IMR-90 (cell line): Measurements from ENCODE around the gene CD274. TPM values are rescaled to one million over a fixed set of nuclear protein-coding genes. Genes with fewer than 3 reads are reported as not detected.

Experiments used
- ATAC-seq: fragments of 200-7000 bp; cut with Tn5 transposase; 2 replicates; pipeline ENCODE4 v1.9.1; 2020; ENCODE audit warnings: low read depth, mild to moderate bottlenecking, moderate library complexity
- BruUV-seq: library from RNA; stranded (reverse); fragments of 400-500 nt; replicated peaks from 2 replicates; lab custom pipeline; 2021; lab: Mats Ljungman, UMichigan
- CTCF ChIA-PET: fragments of 300-600 bp; formaldehyde crosslinking; extraction: SDS; loops from one replicate; lab custom pipeline; 2021; ENCODE audit warnings: antibody characterized with exemption; lab: Yijun Ruan, JAX
- POLR2A ChIA-PET: fragments of 300-600 bp; sonication (Branson Sonifier 250); formaldehyde crosslinking; loops from one replicate; lab custom pipeline; 2022; ENCODE audit warnings: antibody characterized with exemption; ENCODE audit not compliant: unreplicated experiment; lab: Charles Lee
- DNase-seq: peaks from one replicate; pipeline ENCODE4 v3.0.0; 2013
- H2AFZ ChIP-seq: replicated peaks from 2 replicates; pipeline ENCODE3; 2013; ENCODE audit warnings: low read length, mild to moderate bottlenecking; ENCODE audit not compliant: poor library complexity
- H2AK5ac ChIP-seq: 2 replicates; pipeline ENCODE4 v1.6.1; 2013; ENCODE audit warnings: low read depth, low read length, inconsistent platforms
- H2AK9ac ChIP-seq: replicated peaks from 2 replicates; pipeline ENCODE3; 2013; ENCODE audit warnings: mild to moderate bottlenecking, low read depth, low read length, moderate library complexity; ENCODE audit not compliant: poor library complexity
- H2BK120ac ChIP-seq: 2 replicates; pipeline ENCODE4 v1.6.1; 2013; ENCODE audit warnings: low read depth, low read length, inconsistent platforms
- H2BK15ac ChIP-seq: 3 replicates; pipeline ENCODE4 v1.6.1; 2013; ENCODE audit warnings: low read depth, low read length, inconsistent platforms
- H2BK20ac ChIP-seq: 2 replicates; pipeline ENCODE4 v1.6.1; 2013; ENCODE audit warnings: low read depth, mild to moderate bottlenecking, inconsistent platforms, low read length, moderate library complexity
- H2BK5ac ChIP-seq: 2 replicates; pipeline ENCODE4 v1.6.1; 2013; ENCODE audit warnings: mild to moderate bottlenecking, low read depth, low read length, inconsistent platforms; ENCODE audit not compliant: poor library complexity, severe bottlenecking
- H3K14ac ChIP-seq: replicated peaks from 2 replicates; pipeline ENCODE4 v1.6.1; 2013; ENCODE audit warnings: low read depth, low read length, inconsistent platforms
- H3K18ac ChIP-seq: 2 replicates; pipeline ENCODE4 v1.6.1; 2013; ENCODE audit warnings: low read depth, low read length, control low read depth
- H3K23ac ChIP-seq: 2 replicates; pipeline ENCODE4 v1.6.1; 2013; ENCODE audit warnings: low read depth, low read length, inconsistent platforms
- H3K27ac ChIP-seq: 2 replicates; pipeline ENCODE4 v1.5.1; 2013; ENCODE audit warnings: mild to moderate bottlenecking, control low read depth, low read length; ENCODE audit not compliant: insufficient read depth
- H3K27me3 ChIP-seq: 2 replicates; pipeline ENCODE4 v1.6.1; 2013; ENCODE audit warnings: low read length; ENCODE audit not compliant: control insufficient read depth, insufficient read depth
- H3K36me3 ChIP-seq: 2 replicates; pipeline ENCODE4 v1.6.1; 2013; ENCODE audit warnings: low read length, mixed read lengths; ENCODE audit not compliant: control insufficient read depth, insufficient read depth
- H3K4ac ChIP-seq: 2 replicates; pipeline ENCODE4 v1.6.1; 2013; ENCODE audit warnings: low read depth, low read length, inconsistent platforms
- H3K4me1 ChIP-seq: 2 replicates; pipeline ENCODE4 v1.6.1; 2013; ENCODE audit warnings: low read length, mixed read lengths; ENCODE audit not compliant: control insufficient read depth, insufficient read depth
- H3K4me2 ChIP-seq: 2 replicates; pipeline ENCODE4 v1.6.1; 2013; ENCODE audit warnings: low read depth, mild to moderate bottlenecking, control low read depth, low read length, moderate library complexity
- H3K4me3 ChIP-seq: 2 replicates; pipeline ENCODE4 v1.5.1; 2013; ENCODE audit warnings: low read depth, mild to moderate bottlenecking, control low read depth, low read length, moderate library complexity; ENCODE audit not compliant: insufficient read depth
- H3K56ac ChIP-seq: 2 replicates; pipeline ENCODE4 v1.6.1; 2013; ENCODE audit warnings: low read length, inconsistent platforms; ENCODE audit not compliant: insufficient read depth; ENCODE audit errors: extremely low read depth
- H3K79me1 ChIP-seq, 2 experiments: 2 replicates each; pipeline ENCODE4 v1.6.1; 2013; ENCODE audit warnings: low read length in 2 of 2, inconsistent platforms in 1 of 2, low read depth in 1 of 2
- H3K9ac ChIP-seq: 2 replicates; pipeline ENCODE4 v1.6.1; 2013; ENCODE audit warnings: low read depth, low read length, control low read depth
- H3K9me1 ChIP-seq: 2 replicates; pipeline ENCODE4 v1.6.1; 2013; ENCODE audit warnings: low read length, inconsistent platforms; ENCODE audit not compliant: insufficient read depth
- H3K9me3 ChIP-seq: 2 replicates; pipeline ENCODE4 v1.6.1; 2013; ENCODE audit warnings: low read length; ENCODE audit not compliant: control insufficient read depth, insufficient read depth
- H4K20me1 ChIP-seq: 2 replicates; pipeline ENCODE4 v1.6.1; 2013; ENCODE audit warnings: low read length, inconsistent platforms; ENCODE audit not compliant: insufficient read depth
- H4K5ac ChIP-seq: 2 replicates; pipeline ENCODE4 v1.6.1; 2013; ENCODE audit warnings: mild to moderate bottlenecking, low read depth, low read length, control low read depth
- H4K8ac ChIP-seq, 2 experiments: 2 replicates each; pipeline ENCODE4 v1.6.1; 2013; ENCODE audit warnings: low read depth in 2 of 2, low read length in 2 of 2, control low read depth in 1 of 2, inconsistent platforms in 1 of 2
- H4K91ac ChIP-seq: 2 replicates; pipeline ENCODE4 v1.6.1; 2013; ENCODE audit warnings: low read depth, low read length, inconsistent platforms; ENCODE audit not compliant: insufficient read depth
- BHLHE40 ChIP-seq: fragments of 150-350 bp; IDR thresholded peaks from 2 replicates; pipeline ENCODE4 v1.6.1; 2016; ENCODE audit warnings: mild to moderate bottlenecking, low read depth, low read length
- POLR2A ChIP-seq: IDR thresholded peaks from 2 replicates; pipeline ENCODE4 v1.6.1; 2012; ENCODE audit warnings: mild to moderate bottlenecking, low read depth, low read length
- RAD21 ChIP-seq: IDR thresholded peaks from 2 replicates; pipeline ENCODE4 v1.6.1; 2012; ENCODE audit warnings: low read length, improper control_type of control experiment
- WGBS, 2 experiments: methylation state at CpG; one replicate each; pipeline versions ENCODE4 v1.1.5 to v1.1.7; 2013; ENCODE audit warnings: missing lambda C conversion rate in 2 of 2; ENCODE audit not compliant: insufficient read length in 1 of 2; ENCODE audit errors: extremely low coverage in 2 of 2; 5-methylcytosine and 5-hydroxymethylcytosine counted together
- dilution Hi-C: fragments of 300-500 bp; cut with HindIII; formaldehyde crosslinking; loops from one replicate; pipeline ENCODE4 v1.14.3; 2018; ENCODE audit warnings: low sequenced_read_pairs; ENCODE audit not compliant: unreplicated experiment
- in situ Hi-C: fragments of 300-500 bp; cut with MboI; formaldehyde crosslinking; loops from 3 replicates; pipeline ENCODE4 v1.14.3; 2019; ENCODE audit warnings: low sequenced_read_pairs, inconsistent platforms, mixed read lengths
- intact Hi-C: fragments of 100-400 bp; cut with micrococcal nuclease; formaldehyde crosslinking; loops from 2 replicates; pipeline ENCODE4 v1.10.0; 2022
- polyA plus RNA-seq, 3 experiments: library from polyadenylated mRNA; depleted of rRNA; stranded (reverse); fragments of >200 nt; gene quantifications; 2 replicates each; pipeline ENCODE4 v1.2.3, GENCODE V29; 2012; ENCODE audit warnings: low replicate concordance in 1 of 3
- total RNA-seq: library from RNA; depleted of rRNA; stranded (reverse); fragments of >200 nt; gene quantifications from 2 replicates; pipeline ENCODE4 v1.2.3, GENCODE V29; 2012

CD274 gene
- total and polyA plus RNA-seq, 2 of the 4 experiments (the other 2 are of a cell fraction): 17.4 to 19.4 TPM

- BruUV-seq: no TSS peak
- H3K4me2 ChIP-seq: no peak overlapping the region
- H3K4me3 ChIP-seq: no peak overlapping the region
- H3K9ac ChIP-seq: no peak overlapping the region
- ChIA-PET CTCF (interaction anchor here (0.6 kb wide), 1 partner anchor 1034 kb away, joined by 3 read pairs; no protein-coding TSS in a partner anchor), POLR2A (no interaction called here)
- peaks cover 2 to 3% of the 10 kb centered on the region in 2 experiments; a peak in 2 of 4 replicates for H3K79me1 ChIP-seq
- no peak overlapping the region for H2AK5ac ChIP-seq
- H2BK5ac ChIP-seq: no peak overlapping the region
- H3K18ac ChIP-seq: no peak overlapping the region
- in situ Hi-C loops: loop anchor here (25.0 kb wide), 1 partner anchor 666 kb away; no protein-coding TSS in a partner anchor
- no peak overlapping the region for H4K5ac ChIP-seq
- H3K4ac ChIP-seq: no peak overlapping the region
- no peak overlapping the region for H2AFZ ChIP-seq
- H3K27ac ChIP-seq: no peak overlapping the region
- intact Hi-C loops: no loop called here
- dilution Hi-C loops: no loop called here
- H3K9me1 ChIP-seq: peaks cover 4% of the 10 kb centered on the region; the same call in 1 of the 2 replicates
- no peak for ATAC-seq
- H3K56ac ChIP-seq: no peak overlapping the region
- no peak overlapping the region for H4K8ac ChIP-seq
- H3K14ac ChIP-seq: no peak overlapping the region
- H4K20me1 ChIP-seq: no peaks in the 10 kb centered on the region
- no peaks in the 10 kb centered on the region for H3K27me3 ChIP-seq
- no peak for TF ChIP-seq RAD21
- TF ChIP-seq BHLHE40: no peak
- TF ChIP-seq POLR2A: no peak
- H4K91ac ChIP-seq: no peak overlapping the region
- no peak overlapping the region for H2BK15ac ChIP-seq
- 100% methylated on average over 1 of the region's 3 CpGs; no CpG with 5 or more reads in 1 of the 2 experiments for WGBS, 2 experiments
- no peak for DNase-seq
- H2BK20ac ChIP-seq: no peak overlapping the region
- H3K4me1 ChIP-seq: no peaks in the 10 kb centered on the region
- peak overlapping the region; percentile 15 for H2AK9ac ChIP-seq
- H3K36me3 ChIP-seq: peaks cover 2% of the 10 kb centered on the region; the same call in 1 of the 2 replicates
- H3K9me3 ChIP-seq: no peaks in the 10 kb centered on the region
- H2BK120ac ChIP-seq: no peak overlapping the region
- H3K23ac ChIP-seq: no peak overlapping the region
Measured at GRCh38 chr9:5428172-5428571, 22.2 kb upstream of the CD274 start.
